DOHH2 (cell line): ENCODE results near the gene SLC17A9.

Source experiments
- H3F3A ChIP-seq: fragments of 200-600 bp; sonication (generic), shearing (Covaris generic); 2 replicates; pipeline ENCODE4 v1.6.0; 2016; ENCODE audit warnings: antibody characterized with exemption, mild to moderate bottlenecking; ENCODE audit not compliant: control insufficient read depth, insufficient read depth
- H3K27ac ChIP-seq: fragments of 200-600 bp; sonication (generic); 2 replicates; pipeline ENCODE4 v1.5.1; 2014; ENCODE audit warnings: low read depth, mild to moderate bottlenecking, low read length, moderate library complexity
- H3K27me3 ChIP-seq: fragments of 200-600 bp; sonication (generic); 2 replicates; pipeline ENCODE4 v1.6.1; 2014; ENCODE audit warnings: mild to moderate bottlenecking, low read length, mixed read lengths; ENCODE audit not compliant: control insufficient read depth
- H3K36me3 ChIP-seq: fragments of 200-600 bp; sonication (generic); 2 replicates; pipeline ENCODE4 v1.6.1; 2014; ENCODE audit warnings: mild to moderate bottlenecking, low read length, moderate library complexity, mixed read lengths; ENCODE audit not compliant: control insufficient read depth
- H3K4me1 ChIP-seq: fragments of 200-600 bp; sonication (generic); 2 replicates; pipeline ENCODE4 v1.6.1; 2014; ENCODE audit warnings: mild to moderate bottlenecking, low read length, mixed read lengths; ENCODE audit not compliant: control insufficient read depth
- H3K4me2 ChIP-seq: fragments of 200-600 bp; sonication (generic); 2 replicates; pipeline ENCODE4 v1.6.0; 2014; ENCODE audit warnings: mild to moderate bottlenecking, low read length, moderate library complexity
- H3K4me3 ChIP-seq: fragments of 200-600 bp; sonication (generic); 2 replicates; pipeline ENCODE4 v1.5.1; 2014; ENCODE audit warnings: mild to moderate bottlenecking, low read length, mixed read lengths
- H3K79me2 ChIP-seq: fragments of 200-600 bp; sonication (generic); 2 replicates; pipeline ENCODE4 v1.6.1; 2014; ENCODE audit warnings: mild to moderate bottlenecking, low read length, mixed read lengths; ENCODE audit not compliant: control insufficient read depth
- H3K9me2 ChIP-seq: fragments of 200-600 bp; sonication (generic); replicated peaks from 2 replicates; pipeline ENCODE4 v1.6.1; 2014; ENCODE audit warnings: mild to moderate bottlenecking, low read length, mixed read lengths; ENCODE audit not compliant: control insufficient read depth
- H3K9me3 ChIP-seq: fragments of 200-600 bp; sonication (generic); 2 replicates; pipeline ENCODE4 v1.6.1; 2014; ENCODE audit warnings: antibody characterized with exemption, low read length, mixed read lengths; ENCODE audit not compliant: control insufficient read depth, insufficient read depth
- H4K20me1 ChIP-seq: fragments of 200-600 bp; sonication (generic); 2 replicates; pipeline ENCODE4 v1.6.0; 2014; ENCODE audit warnings: low read depth, mild to moderate bottlenecking, antibody characterized with exemption, low read length, moderate library complexity; ENCODE audit not compliant: control insufficient read depth, insufficient read depth
- EZH2phosphoT487 ChIP-seq: fragments of 200-600 bp; sonication (generic); IDR thresholded peaks from 2 replicates; pipeline ENCODE4 v1.6.1; 2017; ENCODE audit warnings: borderline replicate concordance, mild to moderate bottlenecking, antibody characterized with exemption, low read length, moderate library complexity, mixed read lengths
- TF ChIP-seq, protein P1 (sequence below): fragments of 200-600 bp; sonication (generic); IDR thresholded peaks from one replicate; pipeline ENCODE4 v1.5.1; 2014; ENCODE audit warnings: antibody characterized with exemption, mild to moderate bottlenecking, low read depth, low read length; ENCODE audit not compliant: poor library complexity, severe bottlenecking

Gene SLC17A9

DNA sequence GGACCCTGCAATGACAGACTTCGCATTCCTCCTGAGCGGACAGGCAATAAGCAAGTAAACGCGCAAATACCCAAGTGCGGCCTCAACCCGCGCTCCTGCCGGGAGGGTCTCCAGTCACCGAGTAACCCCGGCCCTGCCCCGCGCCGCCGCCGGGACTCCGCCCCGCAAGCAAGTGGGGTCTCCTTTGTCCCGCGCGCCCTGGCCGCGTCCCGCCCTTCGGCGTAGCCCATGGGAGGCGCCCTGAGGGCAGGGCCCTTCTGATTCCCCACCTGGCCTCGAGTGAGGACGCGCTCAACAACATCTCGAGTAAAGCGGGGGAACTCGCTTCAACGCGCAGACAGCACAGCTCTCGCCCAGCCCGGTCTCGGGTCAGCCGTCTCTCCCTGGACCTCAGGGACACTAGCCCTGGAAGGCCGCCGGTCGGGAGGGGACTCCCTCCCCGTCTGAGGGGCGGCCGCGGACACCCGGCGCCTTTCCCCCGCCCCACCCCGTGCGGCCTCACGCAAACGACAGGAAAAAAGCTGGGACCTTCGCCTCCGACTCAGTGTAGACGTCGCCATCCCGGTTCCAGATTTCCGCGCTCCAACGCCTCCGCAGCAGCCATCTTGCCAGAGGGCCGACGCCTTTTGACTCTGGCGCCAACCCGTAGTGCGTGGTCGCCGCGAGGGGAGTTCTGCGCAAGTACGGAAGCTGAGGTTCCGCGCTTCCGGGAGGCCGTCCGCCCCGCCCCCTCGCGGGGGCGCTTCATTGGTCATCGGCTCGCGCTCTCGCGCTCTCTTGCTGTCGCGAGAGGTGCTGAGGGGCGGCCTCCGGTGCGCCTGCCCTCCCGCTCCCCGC lies 15.0 kb upstream of the SLC17A9 start:
- Histone ChIP-seq H3F3A (no peaks in the 10 kb centered on the region), H3K4me2 (peak overlapping the region; percentile 84), H3K9me2 (no peaks in the 10 kb centered on the region), H4K20me1 (peaks cover 15% of the 10 kb centered on the region; the same call in 1 of the 2 replicates), H3K9me3 (no peaks in the 10 kb centered on the region), H3K36me3 (peaks cover 71% of the 10 kb centered on the region), H3K4me1 (peaks cover 54% of the 10 kb centered on the region), H3K27me3 (no peaks in the 10 kb centered on the region), H3K79me2 (peaks cover 96% of the 10 kb centered on the region), H3K4me3 (peak overlapping the region; percentile 94), H3K27ac (peak overlapping the region; percentile 63)
- no peak for TF ChIP-seq EZH2phosphoT487
- TF ChIP-seq, protein P1, sequence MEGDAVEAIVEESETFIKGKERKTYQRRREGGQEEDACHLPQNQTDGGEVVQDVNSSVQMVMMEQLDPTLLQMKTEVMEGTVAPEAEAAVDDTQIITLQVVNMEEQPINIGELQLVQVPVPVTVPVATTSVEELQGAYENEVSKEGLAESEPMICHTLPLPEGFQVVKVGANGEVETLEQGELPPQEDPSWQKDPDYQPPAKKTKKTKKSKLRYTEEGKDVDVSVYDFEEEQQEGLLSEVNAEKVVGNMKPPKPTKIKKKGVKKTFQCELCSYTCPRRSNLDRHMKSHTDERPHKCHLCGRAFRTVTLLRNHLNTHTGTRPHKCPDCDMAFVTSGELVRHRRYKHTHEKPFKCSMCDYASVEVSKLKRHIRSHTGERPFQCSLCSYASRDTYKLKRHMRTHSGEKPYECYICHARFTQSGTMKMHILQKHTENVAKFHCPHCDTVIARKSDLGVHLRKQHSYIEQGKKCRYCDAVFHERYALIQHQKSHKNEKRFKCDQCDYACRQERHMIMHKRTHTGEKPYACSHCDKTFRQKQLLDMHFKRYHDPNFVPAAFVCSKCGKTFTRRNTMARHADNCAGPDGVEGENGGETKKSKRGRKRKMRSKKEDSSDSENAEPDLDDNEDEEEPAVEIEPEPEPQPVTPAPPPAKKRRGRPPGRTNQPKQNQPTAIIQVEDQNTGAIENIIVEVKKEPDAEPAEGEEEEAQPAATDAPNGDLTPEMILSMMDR = no peak

DNA sequence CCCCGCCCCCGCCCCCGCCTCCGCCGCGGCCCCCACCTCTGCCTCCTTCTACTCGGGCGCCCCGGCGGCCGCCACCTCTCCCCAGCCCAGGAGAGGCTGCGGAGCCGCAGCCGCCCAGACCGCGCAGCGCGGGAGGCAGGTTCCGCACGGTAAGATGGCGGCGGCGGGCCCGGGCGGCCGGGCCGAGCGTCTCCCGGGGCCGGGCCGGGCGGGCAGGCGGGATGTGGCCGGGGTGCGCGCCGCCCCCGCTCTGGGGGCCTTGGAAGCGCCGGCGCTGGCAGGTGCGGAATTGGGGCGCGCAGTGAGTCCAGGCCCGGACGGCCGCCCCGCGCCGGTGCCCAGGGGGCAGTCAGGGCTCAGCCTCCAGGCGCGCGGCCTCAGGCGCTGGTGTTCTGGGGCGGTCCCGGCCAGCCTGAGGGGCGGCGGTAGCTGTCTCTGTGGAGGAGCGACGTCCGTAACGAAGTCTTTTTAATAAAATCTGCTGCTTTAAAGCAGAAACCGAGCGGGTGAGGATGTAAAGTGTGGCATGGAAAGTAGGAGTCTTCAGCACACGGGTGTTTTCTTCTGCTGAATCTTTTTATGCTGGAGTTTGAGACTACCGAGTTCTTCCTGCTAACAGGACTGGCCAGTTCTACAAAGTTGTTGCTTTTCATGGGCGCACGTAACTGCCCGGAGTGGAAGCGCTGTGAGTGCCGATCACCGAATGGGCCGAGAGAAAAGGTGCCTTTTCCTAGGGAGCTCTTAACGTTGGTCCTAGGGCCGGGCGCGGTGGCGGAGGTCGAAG lies 14.2 kb upstream of the SLC17A9 start, which contains the start of gene GID8:
TSS of gene GID8 (plus strand) at position 43 of the 784 bp plus-strand sequence. CDS start 3,356 bp downstream, outside the sequence.
- peaks cover 15% of the 10 kb centered on the region; the same call in 1 of the 2 replicates for H4K20me1 ChIP-seq

DNA sequence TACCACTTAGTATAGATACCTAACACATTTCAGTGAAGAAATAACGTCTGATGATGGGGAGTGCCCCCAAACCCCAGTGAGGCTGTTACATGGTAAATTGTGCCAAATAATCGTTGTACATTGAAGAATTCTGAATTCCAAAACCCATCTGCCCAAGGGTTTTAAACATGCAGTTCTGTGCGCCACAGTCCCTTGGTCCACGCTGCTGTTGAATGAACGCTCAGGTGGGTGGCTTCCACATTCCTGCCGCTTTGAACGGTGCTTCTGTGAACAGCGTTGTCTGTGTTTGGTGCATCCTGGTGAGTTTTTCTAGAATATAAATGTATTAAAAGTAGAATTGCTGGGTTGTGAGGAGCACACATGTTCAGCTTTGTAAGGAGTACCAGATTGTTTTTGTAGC lies 11.6 kb upstream of the SLC17A9 start:
- Histone ChIP-seq H3K27ac (no peak overlapping the region), H3K27me3 (no peaks in the 10 kb centered on the region), H3K9me2 (no peaks in the 10 kb centered on the region), H3K4me1 (peaks cover 22% of the 10 kb centered on the region), H4K20me1 (peaks cover 6% of the 10 kb centered on the region; the same call in 1 of the 2 replicates), H3K9me3 (no peaks in the 10 kb centered on the region), H3F3A (no peaks in the 10 kb centered on the region), H3K79me2 (peaks cover 89% of the 10 kb centered on the region), H3K36me3 (peaks cover 71% of the 10 kb centered on the region), H3K4me3 (no peak overlapping the region), H3K4me2 (no peak overlapping the region)
- TF ChIP-seq EZH2phosphoT487 = no peak
- TF ChIP-seq, protein P1 = no peak

More for the DNA sequence above, 14.2 kb upstream of the SLC17A9 start, which contains the start of gene GID8:
- peak within 1 kb of the TSS; percentile 63 for H3K27ac ChIP-seq
- H3K9me2 ChIP-seq = no peaks in the 10 kb centered on the region
- H3K36me3 ChIP-seq = peaks cover 71% of the 10 kb centered on the region
- no peaks in the 10 kb centered on the region for H3F3A ChIP-seq
- H3K4me2 ChIP-seq = peak within 1 kb of the TSS; percentile 84
- H3K9me3 ChIP-seq = no peaks in the 10 kb centered on the region
- peaks cover 46% of the 10 kb centered on the region for H3K4me1 ChIP-seq
- H3K79me2 ChIP-seq = peaks cover 96% of the 10 kb centered on the region
- H3K4me3 ChIP-seq = peak within 1 kb of the TSS; percentile 94
- no peaks in the 10 kb centered on the region for H3K27me3 ChIP-seq
- TF ChIP-seq EZH2phosphoT487 = no peak
- TF ChIP-seq, protein P1 = no peak
